Osteocyte (in vitro differentiated cells): ENCODE measurements around the gene SLCO2A1. TPM values are rescaled to one million over a fixed set of nuclear protein-coding genes. Genes with fewer than 3 reads are reported as not detected.

Source experiments
- DNase-seq: peaks from one replicate; pipeline ENCODE4 v3.0.0; 2021; ENCODE audit warnings: mixed read lengths; ENCODE audit not compliant: unreplicated experiment; ENCODE audit errors: extremely low spot score
- H3K27ac Mint-ChIP-seq: one replicate; pipeline ENCODE4 v1.8.0; 2021; ENCODE audit warnings: mild to moderate bottlenecking, mixed read lengths; ENCODE audit not compliant: unreplicated experiment
- H3K27me3 Mint-ChIP-seq: one replicate; pipeline ENCODE4 v1.8.0; 2021; ENCODE audit warnings: mixed read lengths; ENCODE audit not compliant: unreplicated experiment
- H3K36me3 Mint-ChIP-seq: one replicate; pipeline ENCODE4 v1.8.0; 2021; ENCODE audit warnings: mixed read lengths; ENCODE audit not compliant: unreplicated experiment
- H3K4me1 Mint-ChIP-seq: one replicate; pipeline ENCODE4 v1.8.0; 2021; ENCODE audit warnings: mixed read lengths; ENCODE audit not compliant: unreplicated experiment
- H3K4me3 Mint-ChIP-seq: one replicate; pipeline ENCODE4 v1.8.0; 2021; ENCODE audit warnings: mild to moderate bottlenecking, moderate library complexity, mixed read lengths; ENCODE audit not compliant: unreplicated experiment
- H3K9me3 Mint-ChIP-seq: one replicate; pipeline ENCODE4 v1.8.0; 2021; ENCODE audit warnings: mixed read lengths; ENCODE audit not compliant: unreplicated experiment
- CTCF ChIP-seq: fragments of 200-600 bp; sonication (generic); IDR thresholded peaks from 2 replicates; pipeline ENCODE4 v1.5.0; 2021; ENCODE audit warnings: antibody characterized with exemption, mild to moderate bottlenecking, moderate library complexity
- total RNA-seq: library from RNA; stranded (reverse); gene quantifications from 2 replicates; pipeline ENCODE4 v1.2.1, GENCODE V29; 2021

The SLCO2A1 gene
- total RNA-seq, 1 donor from 2014 or later = 9.8 TPM

GRCh38 chr3:133917144-133917543, 112.6 kb downstream of the SLCO2A1 start:
- Mint-ChIP-seq H3K27ac (no peak overlapping the region), H3K36me3 (no peaks in the 10 kb centered on the region), H3K4me3 (no peak overlapping the region), H3K9me3 (peaks cover 7% of the 10 kb centered on the region), H3K4me1 (peaks cover 5% of the 10 kb centered on the region), H3K27me3 (no peaks in the 10 kb centered on the region)
- no peak for TF ChIP-seq CTCF
- DNase-seq = no peak

- no peak overlapping the region for H3K27ac Mint-ChIP-seq
- peak; percentile 63 for DNase-seq
- peaks cover 5% of the 10 kb centered on the region for H3K4me1 Mint-ChIP-seq
- H3K4me3 Mint-ChIP-seq = no peak overlapping the region
- no peaks in the 10 kb centered on the region for H3K27me3 Mint-ChIP-seq
- H3K36me3 Mint-ChIP-seq = no peaks in the 10 kb centered on the region
- no peak for TF ChIP-seq CTCF
- peaks cover 7% of the 10 kb centered on the region for H3K9me3 Mint-ChIP-seq
Measured at GRCh38 chr3:133915685-133916658, 113.8 kb downstream of the SLCO2A1 start.

- H3K36me3 Mint-ChIP-seq = no peaks in the 10 kb centered on the region
- peaks cover 7% of the 10 kb centered on the region for H3K9me3 Mint-ChIP-seq
- no peak overlapping the region for H3K27ac Mint-ChIP-seq
- H3K4me1 Mint-ChIP-seq = peaks cover 9% of the 10 kb centered on the region
- peak; percentile 57 for DNase-seq
- H3K4me3 Mint-ChIP-seq = no peak overlapping the region
- no peak for TF ChIP-seq CTCF
- no peaks in the 10 kb centered on the region for H3K27me3 Mint-ChIP-seq
Measured at GRCh38 chr3:133914839-133915600, 114.7 kb downstream of the SLCO2A1 start.

- Mint-ChIP-seq H3K36me3 (peaks cover 2% of the 10 kb centered on the region), H3K27me3 (peaks cover 14% of the 10 kb centered on the region), H3K9me3 (no peaks in the 10 kb centered on the region), H3K27ac (no peak overlapping the region), H3K4me1 (peaks cover 11% of the 10 kb centered on the region), H3K4me3 (no peak overlapping the region)
- TF ChIP-seq CTCF = peak; percentile 39
- DNase-seq = no peak
Measured at GRCh38 chr3:133910422-133910821, 119.3 kb downstream of the SLCO2A1 start.

GRCh38 chr3:133905376-133905775, 124.3 kb downstream of the SLCO2A1 start:
- Mint-ChIP-seq H3K4me3 (no peak overlapping the region), H3K4me1 (peaks cover 10% of the 10 kb centered on the region), H3K27me3 (peaks cover 47% of the 10 kb centered on the region), H3K9me3 (peaks cover 9% of the 10 kb centered on the region), H3K27ac (no peak overlapping the region), H3K36me3 (peaks cover 2% of the 10 kb centered on the region)
- no peak for TF ChIP-seq CTCF
- DNase-seq = peak; percentile 17
